Measurements from ENCODE around the gene JMJD8. TPM values are rescaled to one million over a fixed set of nuclear protein-coding genes. Genes with fewer than 3 reads are reported as not detected.

JMJD8 gene
- polyA plus RNA-seq, 1 experiment: 91.8 TPM

DNA sequence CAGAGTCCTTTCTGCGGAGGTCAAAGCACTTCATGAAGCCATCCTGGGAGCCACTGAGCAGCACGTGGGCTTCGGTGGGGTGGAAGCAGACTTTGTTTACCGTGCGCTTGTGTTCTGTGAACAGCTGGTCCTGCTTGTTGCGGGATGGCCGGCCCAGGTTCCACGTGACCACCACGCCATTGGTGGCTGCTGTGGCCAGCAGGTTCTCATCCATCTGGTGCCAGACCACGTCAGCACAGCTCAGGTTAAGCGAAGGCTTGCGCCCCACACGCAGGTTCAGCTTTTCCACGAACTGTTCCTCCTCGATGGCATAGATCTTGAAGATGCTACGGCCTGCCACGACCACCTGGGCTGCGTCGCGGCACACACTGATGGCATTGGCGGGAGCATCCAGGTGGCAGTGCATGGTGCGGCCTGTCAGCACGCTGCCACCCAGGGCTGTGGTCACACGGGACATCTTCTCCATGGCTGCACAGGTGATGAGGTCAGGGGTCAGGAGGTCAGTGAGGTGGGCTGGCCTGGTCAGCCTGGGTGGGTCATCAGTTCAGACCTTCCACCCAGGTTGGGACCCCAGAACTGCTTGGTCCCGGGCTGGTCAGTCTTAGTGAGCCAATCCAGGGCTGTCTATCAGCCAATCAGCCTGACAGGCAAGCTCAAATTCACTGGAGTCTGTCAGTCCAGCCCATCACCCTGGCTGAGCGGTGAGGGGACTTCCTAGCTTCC is 5.2 kb upstream of the JMJD8 start:
- CTCF ChIA-PET: interaction anchor here (0.6 to 1.5 kb wide), 5 partner anchors 12 to 97 kb away, joined by 3 to 4 read pairs (median 3); partner anchors contain the start of gene RHOT2
- TF ChIP-seq, protein P1, sequence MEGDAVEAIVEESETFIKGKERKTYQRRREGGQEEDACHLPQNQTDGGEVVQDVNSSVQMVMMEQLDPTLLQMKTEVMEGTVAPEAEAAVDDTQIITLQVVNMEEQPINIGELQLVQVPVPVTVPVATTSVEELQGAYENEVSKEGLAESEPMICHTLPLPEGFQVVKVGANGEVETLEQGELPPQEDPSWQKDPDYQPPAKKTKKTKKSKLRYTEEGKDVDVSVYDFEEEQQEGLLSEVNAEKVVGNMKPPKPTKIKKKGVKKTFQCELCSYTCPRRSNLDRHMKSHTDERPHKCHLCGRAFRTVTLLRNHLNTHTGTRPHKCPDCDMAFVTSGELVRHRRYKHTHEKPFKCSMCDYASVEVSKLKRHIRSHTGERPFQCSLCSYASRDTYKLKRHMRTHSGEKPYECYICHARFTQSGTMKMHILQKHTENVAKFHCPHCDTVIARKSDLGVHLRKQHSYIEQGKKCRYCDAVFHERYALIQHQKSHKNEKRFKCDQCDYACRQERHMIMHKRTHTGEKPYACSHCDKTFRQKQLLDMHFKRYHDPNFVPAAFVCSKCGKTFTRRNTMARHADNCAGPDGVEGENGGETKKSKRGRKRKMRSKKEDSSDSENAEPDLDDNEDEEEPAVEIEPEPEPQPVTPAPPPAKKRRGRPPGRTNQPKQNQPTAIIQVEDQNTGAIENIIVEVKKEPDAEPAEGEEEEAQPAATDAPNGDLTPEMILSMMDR (IDR thresholded peaks at IDR 0.05; ENCODE audit: insufficient read depth, low read depth, low read length): no peak
- H3K27me3 ChIP-seq (ENCODE audit: control insufficient read depth, insufficient read depth, low read length): peaks cover 10% of the 10 kb centered on the region
- DNase-seq (ENCODE audit: low read depth): no peak
- peaks cover 5% of the 10 kb centered on the region for H3K36me3 ChIP-seq (ENCODE audit: control insufficient read depth, insufficient read depth, low read length)
- POLR2A ChIA-PET: no interaction called here
- peak overlapping the region; percentile 76 for H3K4me3 ChIP-seq (ENCODE audit: low read depth, low read length)

DNA sequence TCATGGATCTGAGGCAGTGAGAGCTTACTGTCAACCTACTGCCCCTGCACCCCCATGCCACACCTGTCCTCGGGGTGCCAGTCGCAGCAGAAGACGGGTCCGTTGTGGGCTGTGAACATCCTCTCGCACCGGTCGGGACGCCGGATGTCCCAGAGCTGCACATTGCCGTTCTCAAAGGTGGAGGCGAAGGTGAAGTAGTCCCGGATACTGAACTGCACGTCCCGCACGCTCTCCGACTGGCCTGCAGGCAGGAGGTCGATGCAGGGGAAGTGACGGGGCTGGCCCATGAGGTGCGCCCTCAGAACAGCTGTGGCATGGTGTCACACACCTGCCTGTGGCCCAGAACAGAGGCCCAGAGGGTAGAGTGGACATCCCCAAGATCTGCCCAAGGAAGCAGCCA is 3.4 kb upstream of the JMJD8 start:
- peaks cover 12% of the 10 kb centered on the region for H3K36me3 ChIP-seq (ENCODE audit: control insufficient read depth, insufficient read depth, low read length)
- H3K4me3 ChIP-seq (ENCODE audit: low read depth, low read length): no peak overlapping the region
- TF ChIP-seq, protein P1 (IDR thresholded peaks at IDR 0.05; ENCODE audit: insufficient read depth, low read depth, low read length): no peak
- H3K27me3 ChIP-seq (ENCODE audit: control insufficient read depth, insufficient read depth, low read length): no peaks in the 10 kb centered on the region; the same call in 1 of the 2 replicates
- POLR2A ChIA-PET: no interaction called here
- CTCF ChIA-PET: interaction anchor here (0.7 kb wide), 1 partner anchor 23 kb away, joined by 3 read pairs; no protein-coding TSS in a partner anchor
- no peak for DNase-seq (ENCODE audit: low read depth)

DNA sequence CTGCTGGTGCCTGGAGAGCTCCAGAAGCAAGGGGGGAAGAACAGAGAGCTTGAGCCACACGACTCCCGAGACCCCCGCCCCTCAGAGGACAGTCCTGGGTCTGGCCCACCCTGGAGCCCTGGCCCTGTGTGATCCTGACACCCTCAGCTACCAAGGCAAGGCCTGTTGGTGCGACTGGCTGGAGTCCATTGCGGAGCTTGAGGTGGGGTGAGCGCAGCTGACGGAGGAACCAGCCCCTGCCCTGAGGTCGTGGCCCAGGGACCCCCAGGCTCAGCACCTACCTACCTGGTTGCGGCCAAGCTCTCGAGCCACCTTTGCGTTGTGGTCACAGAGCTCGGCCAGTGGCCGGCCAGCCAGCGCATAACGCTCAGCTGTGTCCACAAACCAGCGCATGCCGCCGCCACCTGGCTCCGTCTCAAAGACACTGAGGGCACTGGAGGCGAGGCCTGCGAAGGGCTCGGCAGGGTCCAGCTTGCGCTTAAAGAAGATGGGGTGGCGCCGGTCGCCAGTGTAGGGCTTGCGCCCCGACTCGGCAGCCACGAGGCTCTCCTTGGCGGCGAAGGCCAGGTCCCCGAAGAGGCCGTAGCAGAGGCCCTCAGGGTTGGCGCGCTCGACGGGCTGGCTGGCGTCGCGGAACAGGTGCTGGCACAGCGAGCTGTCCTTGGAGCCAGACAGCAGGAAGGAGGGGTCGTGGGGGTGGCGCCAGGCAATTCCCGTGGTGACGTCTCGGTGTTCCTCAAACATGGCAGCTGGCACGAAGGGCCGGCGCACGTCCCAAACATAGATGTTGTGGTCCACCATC is 2.5 kb upstream of the JMJD8 start:
- ChIA-PET POLR2A (no interaction called here), CTCF (interaction anchor here (0.7 to 1.1 kb wide), 2 partner anchors 33 to 94 kb away, joined by 4 read pairs; no protein-coding TSS in a partner anchor)
- Histone ChIP-seq H3K27me3 (ENCODE audit: control insufficient read depth, insufficient read depth, low read length) (no peaks in the 10 kb centered on the region), H3K36me3 (ENCODE audit: control insufficient read depth, insufficient read depth, low read length) (peaks cover 21% of the 10 kb centered on the region), H3K4me3 (ENCODE audit: low read depth, low read length) (no peak overlapping the region)
- no peak for DNase-seq (ENCODE audit: low read depth)
- TF ChIP-seq, protein P1 (IDR thresholded peaks at IDR 0.05; ENCODE audit: insufficient read depth, low read depth, low read length): no peak

DNA sequence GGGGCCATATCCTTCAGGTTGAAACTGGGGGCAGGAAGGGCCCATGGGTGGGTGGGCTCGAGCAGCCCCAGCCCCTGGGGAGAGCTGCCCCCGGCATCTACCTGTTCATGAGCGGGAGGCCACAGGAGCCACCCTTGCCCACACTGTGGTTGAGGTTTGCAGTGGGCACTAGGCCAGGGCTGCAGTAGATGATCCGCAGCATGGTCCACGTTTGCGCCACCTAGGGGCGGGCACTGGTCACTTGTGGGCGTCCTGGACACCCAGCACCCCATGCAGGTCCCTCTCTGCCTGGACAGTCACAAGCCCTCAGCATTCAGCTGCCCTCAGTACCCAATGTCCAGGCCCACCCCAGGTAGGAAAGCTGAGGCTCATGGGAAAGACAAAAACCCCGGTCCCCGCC is 1.8 kb upstream of the JMJD8 start:
- Histone ChIP-seq H3K4me3 (ENCODE audit: low read depth, low read length) (no peak overlapping the region), H3K27me3 (ENCODE audit: control insufficient read depth, insufficient read depth, low read length) (no peaks in the 10 kb centered on the region), H3K36me3 (ENCODE audit: control insufficient read depth, insufficient read depth, low read length) (peaks cover 23% of the 10 kb centered on the region)
- POLR2A ChIA-PET: no interaction called here
- TF ChIP-seq, protein P1 (IDR thresholded peaks at IDR 0.05; ENCODE audit: insufficient read depth, low read depth, low read length): peak; percentile 60
- CTCF ChIA-PET: interaction anchor here (0.7 to 1.1 kb wide), 2 partner anchors 34 to 95 kb away, joined by 4 read pairs; no protein-coding TSS in a partner anchor
- DNase-seq (ENCODE audit: low read depth): no peak

All from BJ (cell line).